ENCODE data around the gene NR3C2.

- TF ChIP-seq CTCF (IDR thresholded peaks at IDR 0.05) (no peak), POLR2AphosphoS5 (IDR thresholded peaks at IDR 0.05; ENCODE audit: low read depth, low read length) (no peak)
Measured at GRCh38 chr4:148436512-148436911, 5.7 kb downstream of the NR3C2 start.

All from Panc1 (cell line).